ENCODE measurements around the gene NDOR1.

The NDOR1 gene

GRCh38 chr9:137244486-137245449, 39.3 kb downstream of the NDOR1 start:
- H3K27ac ChIP-seq, result peak overlapping the region; percentile 58
- H3K27me3 ChIP-seq (ENCODE audit: insufficient read depth, low read depth, severe bottlenecking), result no peaks in the 10 kb centered on the region
- H3K4me3 ChIP-seq (ENCODE audit: low read depth, low read length), result no peak overlapping the region
- DNase-seq, result no peak
- peaks cover 23% of the 10 kb centered on the region for H3K36me3 ChIP-seq
- H3K9me3 ChIP-seq (ENCODE audit: severe bottlenecking), result no peaks in the 10 kb centered on the region
- no peak for TF ChIP-seq CTCF (IDR thresholded peaks at IDR 0.05; ENCODE audit: low read depth, low read length)

- peaks cover 23% of the 10 kb centered on the region for H3K36me3 ChIP-seq
- H3K9me3 ChIP-seq (ENCODE audit: severe bottlenecking), result no peaks in the 10 kb centered on the region
- no peak for TF ChIP-seq CTCF (IDR thresholded peaks at IDR 0.05; ENCODE audit: low read depth, low read length)
- H3K27me3 ChIP-seq (ENCODE audit: insufficient read depth, low read depth, severe bottlenecking), result no peaks in the 10 kb centered on the region
- no peak for DNase-seq
- H3K27ac ChIP-seq, result no peak overlapping the region; the same call in 1 of the 2 replicates
- no peak overlapping the region for H3K4me3 ChIP-seq (ENCODE audit: low read depth, low read length)
Observed at GRCh38 chr9:137245450-137246421, 40.2 kb downstream of the NDOR1 start.

- Histone ChIP-seq H3K27me3 (ENCODE audit: insufficient read depth, low read depth, severe bottlenecking) (no peaks in the 10 kb centered on the region), H3K9me3 (ENCODE audit: severe bottlenecking) (no peaks in the 10 kb centered on the region), H3K27ac (no peak overlapping the region), H3K4me3 (ENCODE audit: low read depth, low read length) (no peak overlapping the region), H3K36me3 (peaks cover 15% of the 10 kb centered on the region)
- no peak for DNase-seq
- TF ChIP-seq CTCF (IDR thresholded peaks at IDR 0.05; ENCODE audit: low read depth, low read length), result no peak
Observed at GRCh38 chr9:137247135-137247915, 41.8 kb downstream of the NDOR1 start.

- no peaks in the 10 kb centered on the region for H3K27me3 ChIP-seq (ENCODE audit: insufficient read depth, low read depth, severe bottlenecking)
- peaks cover 10% of the 10 kb centered on the region for H3K36me3 ChIP-seq
- no peak overlapping the region for H3K4me3 ChIP-seq (ENCODE audit: low read depth, low read length)
- TF ChIP-seq CTCF (IDR thresholded peaks at IDR 0.05; ENCODE audit: low read depth, low read length), result no peak
- H3K27ac ChIP-seq, result no peak overlapping the region
- DNase-seq, result no peak
- H3K9me3 ChIP-seq (ENCODE audit: severe bottlenecking), result no peaks in the 10 kb centered on the region
Observed at GRCh38 chr9:137247916-137248175, 42.3 kb downstream of the NDOR1 start.

- Histone ChIP-seq H3K9me3 (ENCODE audit: severe bottlenecking) (no peaks in the 10 kb centered on the region), H3K36me3 (no peaks in the 10 kb centered on the region), H3K27me3 (ENCODE audit: insufficient read depth, low read depth, severe bottlenecking) (no peaks in the 10 kb centered on the region), H3K4me3 (ENCODE audit: low read depth, low read length) (no peak overlapping the region), H3K27ac (no peak overlapping the region)
- no peak for TF ChIP-seq CTCF (IDR thresholded peaks at IDR 0.05; ENCODE audit: low read depth, low read length)
- no peak for DNase-seq
Observed at GRCh38 chr9:137250329-137251193, 45.1 kb downstream of the NDOR1 start.
